Gastrocnemius medialis (tissue), 4 donors: Measurements from ENCODE around the gene RFWD3.
A peak's percentile ranks its signal among the peaks of the same experiment; 100 is the strongest.

ENCODE experiments used
- CTCF ChIP-seq, 5 experiments: fragments of 450-650 bp in 3 of 5; fragments of 200-600 bp in 2 of 5; sonication (generic) in 2 of 5; IDR thresholded peaks in 4 of 5; conservative IDR thresholded peaks in 1 of 5; 1 replicate in 4 of 5; 2 replicates in 1 of 5; pipeline ENCODE4 v1.5.1; 2016 to 2019; ENCODE audit warnings: antibody characterized with exemption in 5 of 5, mild to moderate bottlenecking in 3 of 5, moderate library complexity in 3 of 5
- POLR2A ChIP-seq, 2 donors: fragments of 450-650 bp; IDR thresholded peaks; one replicate each; pipeline ENCODE4 v1.6.1; 2017; ENCODE audit warnings: antibody characterized with exemption in 2 of 2, mild to moderate bottlenecking in 2 of 2, moderate library complexity in 2 of 2

- TF ChIP-seq CTCF (IDR thresholded peaks at IDR 0.05 in 4 of 5, conservative IDR thresholded peaks at IDR 0.05 in 1 of 5): no peak
- TF ChIP-seq POLR2A (IDR thresholded peaks at IDR 0.05): peak in 1 of 2 donors; percentile 4
Observed at GRCh38 chr16:74695450-74696422, 29.1 kb upstream of the RFWD3 start.
